Measurements from ENCODE around the gene AMACR.

Gene AMACR

GRCh38 chr5:34045023-34045422 lies 37.2 kb upstream of the AMACR start:
- no peaks in the 10 kb centered on the region for H3K36me3 ChIP-seq (ENCODE audit: control insufficient read depth, insufficient read depth, low read length)
- H3K9ac ChIP-seq (ENCODE audit: low read length) = no peak overlapping the region
- no peaks in the 10 kb centered on the region for H3K27me3 ChIP-seq (ENCODE audit: control insufficient read depth, insufficient read depth, low read length)
- no peaks in the 10 kb centered on the region for H3K9me3 ChIP-seq (ENCODE audit: control insufficient read depth, low read length)
- H3K4me1 ChIP-seq (ENCODE audit: control insufficient read depth, insufficient read depth, low read length) = peaks cover 9% of the 10 kb centered on the region
- H3K4me3 ChIP-seq (ENCODE audit: low read length) = no peak overlapping the region

- H3K4me1 ChIP-seq (ENCODE audit: control insufficient read depth, insufficient read depth, low read length) = peaks cover 9% of the 10 kb centered on the region
- H3K9ac ChIP-seq (ENCODE audit: low read length) = no peak within 1 kb of the TSS
- no peaks in the 10 kb centered on the region for H3K36me3 ChIP-seq (ENCODE audit: control insufficient read depth, insufficient read depth, low read length)
- H3K4me3 ChIP-seq (ENCODE audit: low read length) = no peak within 1 kb of the TSS
- H3K27me3 ChIP-seq (ENCODE audit: control insufficient read depth, insufficient read depth, low read length) = no peaks in the 10 kb centered on the region
- no peaks in the 10 kb centered on the region for H3K9me3 ChIP-seq (ENCODE audit: control insufficient read depth, low read length)
These were observed 35.4 kb upstream of the AMACR start, which contains the start of gene C1QTNF3 for GRCh38 chr5:34043099-34043876. C1QTNF3 (minus strand) TSS chr5:34043213; CDS start chr5:34043125, 88 bp downstream.

- H3K9ac ChIP-seq (ENCODE audit: low read length) = no peak overlapping the region
These were observed 34.5 kb upstream of the AMACR start for GRCh38 chr5:34042321-34042720.

GRCh38 chr5:34041247-34041972 lies 33.6 kb upstream of the AMACR start:
- H3K9ac ChIP-seq (ENCODE audit: low read length) = no peak overlapping the region
- H3K9me3 ChIP-seq (ENCODE audit: control insufficient read depth, low read length) = no peaks in the 10 kb centered on the region
- H3K36me3 ChIP-seq (ENCODE audit: control insufficient read depth, insufficient read depth, low read length) = no peaks in the 10 kb centered on the region
- H3K4me3 ChIP-seq (ENCODE audit: low read length) = no peak overlapping the region
- H3K4me1 ChIP-seq (ENCODE audit: control insufficient read depth, insufficient read depth, low read length) = peaks cover 9% of the 10 kb centered on the region
- H3K27me3 ChIP-seq (ENCODE audit: control insufficient read depth, insufficient read depth, low read length) = no peaks in the 10 kb centered on the region

More at GRCh38 chr5:34042321-34042720, 34.5 kb upstream of the AMACR start:
- H3K4me3 ChIP-seq (ENCODE audit: low read length) = no peak overlapping the region
- H3K36me3 ChIP-seq (ENCODE audit: control insufficient read depth, insufficient read depth, low read length) = no peaks in the 10 kb centered on the region
- peaks cover 9% of the 10 kb centered on the region for H3K4me1 ChIP-seq (ENCODE audit: control insufficient read depth, insufficient read depth, low read length)
- no peaks in the 10 kb centered on the region for H3K27me3 ChIP-seq (ENCODE audit: control insufficient read depth, insufficient read depth, low read length)
- H3K9me3 ChIP-seq (ENCODE audit: control insufficient read depth, low read length) = no peaks in the 10 kb centered on the region

- H3K9ac ChIP-seq (ENCODE audit: low read length) = no peak overlapping the region
- peaks cover 5% of the 10 kb centered on the region for H3K4me1 ChIP-seq (ENCODE audit: control insufficient read depth, insufficient read depth, low read length)
- H3K9me3 ChIP-seq (ENCODE audit: control insufficient read depth, low read length) = no peaks in the 10 kb centered on the region
- no peaks in the 10 kb centered on the region for H3K27me3 ChIP-seq (ENCODE audit: control insufficient read depth, insufficient read depth, low read length)
- H3K4me3 ChIP-seq (ENCODE audit: low read length) = no peak overlapping the region
- no peaks in the 10 kb centered on the region for H3K36me3 ChIP-seq (ENCODE audit: control insufficient read depth, insufficient read depth, low read length)
These were observed 32.6 kb upstream of the AMACR start for GRCh38 chr5:34040472-34040871.

- Histone ChIP-seq H3K4me3 (ENCODE audit: low read length) (no peak overlapping the region), H3K27me3 (ENCODE audit: control insufficient read depth, insufficient read depth, low read length) (no peaks in the 10 kb centered on the region), H3K4me1 (ENCODE audit: control insufficient read depth, insufficient read depth, low read length) (peaks cover 4% of the 10 kb centered on the region), H3K36me3 (ENCODE audit: control insufficient read depth, insufficient read depth, low read length) (no peaks in the 10 kb centered on the region), H3K9me3 (ENCODE audit: control insufficient read depth, low read length) (no peaks in the 10 kb centered on the region), H3K9ac (ENCODE audit: low read length) (no peak overlapping the region)
These were observed 31.7 kb upstream of the AMACR start for GRCh38 chr5:34039398-34040157.

- Histone ChIP-seq H3K27me3 (ENCODE audit: control insufficient read depth, insufficient read depth, low read length) (no peaks in the 10 kb centered on the region), H3K36me3 (ENCODE audit: control insufficient read depth, insufficient read depth, low read length) (no peaks in the 10 kb centered on the region), H3K9me3 (ENCODE audit: control insufficient read depth, low read length) (no peaks in the 10 kb centered on the region), H3K4me1 (ENCODE audit: control insufficient read depth, insufficient read depth, low read length) (peaks cover 7% of the 10 kb centered on the region), H3K4me3 (ENCODE audit: low read length) (no peak overlapping the region), H3K9ac (ENCODE audit: low read length) (no peak overlapping the region)
These were observed 31.0 kb upstream of the AMACR start for GRCh38 chr5:34038838-34039237.

GRCh38 chr5:34038390-34038789 lies 30.5 kb upstream of the AMACR start:
- no peak overlapping the region for H3K4me3 ChIP-seq (ENCODE audit: low read length)

GRCh38 chr5:34037726-34038125 lies 29.9 kb upstream of the AMACR start:
- Histone ChIP-seq H3K27me3 (ENCODE audit: control insufficient read depth, insufficient read depth, low read length) (no peaks in the 10 kb centered on the region), H3K9ac (ENCODE audit: low read length) (no peak overlapping the region), H3K9me3 (ENCODE audit: control insufficient read depth, low read length) (no peaks in the 10 kb centered on the region), H3K4me3 (ENCODE audit: low read length) (no peak overlapping the region), H3K36me3 (ENCODE audit: control insufficient read depth, insufficient read depth, low read length) (no peaks in the 10 kb centered on the region), H3K4me1 (ENCODE audit: control insufficient read depth, insufficient read depth, low read length) (peaks cover 7% of the 10 kb centered on the region)

More at GRCh38 chr5:34038390-34038789, 30.5 kb upstream of the AMACR start:
- no peaks in the 10 kb centered on the region for H3K36me3 ChIP-seq (ENCODE audit: control insufficient read depth, insufficient read depth, low read length)
- H3K9ac ChIP-seq (ENCODE audit: low read length) = no peak overlapping the region
- H3K9me3 ChIP-seq (ENCODE audit: control insufficient read depth, low read length) = no peaks in the 10 kb centered on the region
- H3K4me1 ChIP-seq (ENCODE audit: control insufficient read depth, insufficient read depth, low read length) = peaks cover 7% of the 10 kb centered on the region
- H3K27me3 ChIP-seq (ENCODE audit: control insufficient read depth, insufficient read depth, low read length) = no peaks in the 10 kb centered on the region

- H3K4me1 ChIP-seq (ENCODE audit: control insufficient read depth, insufficient read depth, low read length) = peaks cover 7% of the 10 kb centered on the region
- H3K4me3 ChIP-seq (ENCODE audit: low read length) = no peak overlapping the region
- no peaks in the 10 kb centered on the region for H3K27me3 ChIP-seq (ENCODE audit: control insufficient read depth, insufficient read depth, low read length)
- H3K36me3 ChIP-seq (ENCODE audit: control insufficient read depth, insufficient read depth, low read length) = no peaks in the 10 kb centered on the region
- H3K9me3 ChIP-seq (ENCODE audit: control insufficient read depth, low read length) = no peaks in the 10 kb centered on the region
- no peak overlapping the region for H3K9ac ChIP-seq (ENCODE audit: low read length)
These were observed 27.9 kb upstream of the AMACR start for GRCh38 chr5:34035756-34036155.

GRCh38 chr5:34034534-34035327 lies 26.9 kb upstream of the AMACR start:
- Histone ChIP-seq H3K9ac (ENCODE audit: low read length) (no peak overlapping the region), H3K4me1 (ENCODE audit: control insufficient read depth, insufficient read depth, low read length) (peaks cover 7% of the 10 kb centered on the region), H3K27me3 (ENCODE audit: control insufficient read depth, insufficient read depth, low read length) (no peaks in the 10 kb centered on the region), H3K9me3 (ENCODE audit: control insufficient read depth, low read length) (no peaks in the 10 kb centered on the region), H3K4me3 (ENCODE audit: low read length) (no peak overlapping the region), H3K36me3 (ENCODE audit: control insufficient read depth, insufficient read depth, low read length) (no peaks in the 10 kb centered on the region)
